ENCODE results near the gene FIS1.
A peak's percentile ranks its signal among the peaks of the same experiment; 100 is the strongest.
"Not testable (repeated sequence)": the region's sequence is repeated elsewhere in the genome, so short reads cannot be mapped to it uniquely, and the experiment has no call there.

Gene FIS1

GRCh38 chr7:101253199-101253598 lies 8.3 kb upstream of the FIS1 start:
- DNase-seq: not testable (repeated sequence)

GRCh38 chr7:101251871-101252659 lies 7.2 kb upstream of the FIS1 start:
- DNase-seq: peak; percentile 97

GRCh38 chr7:101250324-101250723 lies 5.4 kb upstream of the FIS1 start:
- no peak for DNase-seq

GRCh38 chr7:101248276-101248675 lies 3.4 kb upstream of the FIS1 start:
- DNase-seq: no peak

GRCh38 chr7:101245147-101245668 lies 327 bp upstream of the FIS1 start:
- DNase-seq: no peak

- DNase-seq: no peak
These were observed 1.1 kb downstream of the FIS1 start for GRCh38 chr7:101243646-101244374.

- no peak for DNase-seq
These were observed 3.2 kb downstream of the FIS1 start for GRCh38 chr7:101241443-101242349.

GRCh38 chr7:101241015-101241363 lies 3.9 kb downstream of the FIS1 start:
- no peak for DNase-seq

GRCh38 chr7:101240226-101241014 lies 4.5 kb downstream of the FIS1 start:
- no peak for DNase-seq

- no peak for DNase-seq
These were observed 5.0 kb downstream of the FIS1 start for GRCh38 chr7:101239951-101240220.

- DNase-seq: no peak
These were observed 5.5 kb downstream of the FIS1 start for GRCh38 chr7:101239191-101239950.

- no peak for DNase-seq
These were observed 6.4 kb downstream of the FIS1 start for GRCh38 chr7:101238226-101239182.

- no peak for DNase-seq
These were observed 7.4 kb downstream of the FIS1 start, which contains the start of gene CLDN15 for GRCh38 chr7:101237206-101238067. Gene CLDN15, minus strand, starts transcription at chr7:101237802. Its CDS starts 221 bp downstream, at chr7:101237581.

GRCh38 chr7:101236292-101236835 lies 8.5 kb downstream of the FIS1 start:
- no peak for DNase-seq

GRCh38 chr7:101235522-101235921 lies 9.4 kb downstream of the FIS1 start:
- no peak for DNase-seq

GRCh38 chr7:101235050-101235449 lies 9.8 kb downstream of the FIS1 start:
- DNase-seq: no peak

- DNase-seq: no peak
These were observed 10.2 kb downstream of the FIS1 start for GRCh38 chr7:101234636-101235035.

- DNase-seq: no peak
These were observed 10.9 kb downstream of the FIS1 start for GRCh38 chr7:101233907-101234547.
